NCI-H774 (cell line): Measurements from ENCODE around the gene SH2D3A.
"Not testable (repeated sequence)": the region's sequence is repeated elsewhere in the genome, so short reads cannot be mapped to it uniquely, and the experiment has no call there.

ENCODE experiments used
- DNase-seq: peaks from one replicate; lab custom pipeline; 2025; lab: John Stamatoyannopoulos, UW

Gene SH2D3A

GRCh38 chr19:6761053-6761676 lies 6.1 kb downstream of the SH2D3A start:
- no peak for DNase-seq

GRCh38 chr19:6760606-6761005 lies 6.6 kb downstream of the SH2D3A start:
- DNase-seq = no peak

GRCh38 chr19:6754653-6755463 lies 12.4 kb downstream of the SH2D3A start:
- DNase-seq = no peak

GRCh38 chr19:6754136-6754535 lies 13.1 kb downstream of the SH2D3A start:
- no peak for DNase-seq

- no peak for DNase-seq
These were observed 13.8 kb downstream of the SH2D3A start for GRCh38 chr19:6753178-6754031.

- DNase-seq = no peak
These were observed 14.7 kb downstream of the SH2D3A start for GRCh38 chr19:6752256-6753177.

GRCh38 chr19:6751189-6751588 lies 16.0 kb downstream of the SH2D3A start:
- DNase-seq = no peak

- DNase-seq = no peak
These were observed 17.2 kb downstream of the SH2D3A start for GRCh38 chr19:6750062-6750461.

GRCh38 chr19:6748543-6748942 lies 18.7 kb downstream of the SH2D3A start:
- DNase-seq = not testable (repeated sequence)

- DNase-seq = no peak
These were observed 21.3 kb downstream of the SH2D3A start for GRCh38 chr19:6745965-6746364.

- no peak for DNase-seq
These were observed 22.6 kb downstream of the SH2D3A start for GRCh38 chr19:6744381-6745301.

- no peak for DNase-seq
These were observed 23.4 kb downstream of the SH2D3A start for GRCh38 chr19:6743714-6744380.

- no peak for DNase-seq
These were observed 24.2 kb downstream of the SH2D3A start for GRCh38 chr19:6743066-6743465.

GRCh38 chr19:6740589-6741343 lies 26.5 kb downstream of the SH2D3A start:
- peak; percentile 12 for DNase-seq

GRCh38 chr19:6739883-6740588 lies 27.2 kb downstream of the SH2D3A start:
- no peak for DNase-seq

GRCh38 chr19:6739390-6739882 lies 27.8 kb downstream of the SH2D3A start, which contains the start of gene TRIP10:
Gene TRIP10 (plus strand): TSS chr19:6739680. CDS start chr19:6739762, 82 bp downstream.
- peak; percentile 59 for DNase-seq

GRCh38 chr19:6738787-6739389 lies 28.3 kb downstream of the SH2D3A start:
- DNase-seq = peak; percentile 54
